ENCODE data around the gene PFKM. TPM values are rescaled to one million over a fixed set of nuclear protein-coding genes. Genes with fewer than 3 reads are reported as not detected.

Gene PFKM
- total RNA-seq, result 10 to 100 TPM; 59.7 to 65.8 TPM

DNA sequence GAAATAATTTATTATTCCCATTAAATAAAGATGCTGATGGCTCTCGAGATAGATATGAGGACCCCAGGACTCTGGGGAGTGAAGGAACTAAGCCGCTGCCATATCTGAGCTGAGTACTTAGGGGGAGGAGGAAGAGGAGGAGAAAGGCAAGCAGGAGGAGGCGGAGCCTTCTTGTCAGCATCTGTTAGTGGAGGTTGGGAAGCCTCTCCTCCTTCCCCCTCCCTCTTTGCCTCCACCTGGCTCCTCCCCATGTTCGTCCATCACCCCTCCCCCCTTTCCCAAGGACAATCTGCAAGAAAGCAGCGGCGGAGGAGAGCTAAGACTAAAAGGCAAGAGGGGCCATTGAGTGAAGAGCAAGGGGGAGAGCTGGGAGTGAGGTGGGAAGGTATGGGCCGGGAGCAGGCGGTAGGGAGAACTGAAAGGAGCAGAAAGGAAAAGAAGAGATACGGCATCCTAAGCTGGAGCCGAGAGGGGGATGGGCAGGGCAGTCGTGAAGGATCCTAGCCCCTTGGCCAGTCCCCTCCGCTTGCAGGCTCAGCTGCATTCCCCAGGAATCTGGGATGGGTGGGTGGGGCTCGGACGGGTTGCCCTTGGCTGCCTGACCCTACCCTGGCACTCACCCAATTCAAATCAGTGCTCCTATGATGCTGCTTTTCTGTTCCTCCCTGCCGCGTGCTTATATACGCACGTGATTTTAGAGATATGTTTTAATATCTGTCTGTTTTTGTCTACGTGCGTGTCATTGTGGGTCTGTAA lies at the start of gene PFKM:
Gene PFKM, plus strand, starts transcription at position 287 of the 756 bp plus-strand sequence. CDS start 3,411 bp downstream, outside the sequence.
- ChIA-PET CTCF (interaction anchor here (0.8 to 1.7 kb wide), 4 partner anchors 9 to 64 kb away, joined by 3 to 6 read pairs (median 5); partner anchors contain the start of gene SENP1), POLR2A (interaction anchor here (1.1 to 1.6 kb wide), 2 partner anchors 9 to 12 kb away, joined by 3 to 4 read pairs; no protein-coding TSS in a partner anchor)
- H3K27me3 Mint-ChIP-seq, result no peaks in the 10 kb centered on the region
- no peaks in the 10 kb centered on the region for H3K9me3 Mint-ChIP-seq
- peaks cover 14% of the 10 kb centered on the region for H3K4me1 Mint-ChIP-seq (ENCODE audit: low read depth)
- TF ChIP-seq, protein P1, sequence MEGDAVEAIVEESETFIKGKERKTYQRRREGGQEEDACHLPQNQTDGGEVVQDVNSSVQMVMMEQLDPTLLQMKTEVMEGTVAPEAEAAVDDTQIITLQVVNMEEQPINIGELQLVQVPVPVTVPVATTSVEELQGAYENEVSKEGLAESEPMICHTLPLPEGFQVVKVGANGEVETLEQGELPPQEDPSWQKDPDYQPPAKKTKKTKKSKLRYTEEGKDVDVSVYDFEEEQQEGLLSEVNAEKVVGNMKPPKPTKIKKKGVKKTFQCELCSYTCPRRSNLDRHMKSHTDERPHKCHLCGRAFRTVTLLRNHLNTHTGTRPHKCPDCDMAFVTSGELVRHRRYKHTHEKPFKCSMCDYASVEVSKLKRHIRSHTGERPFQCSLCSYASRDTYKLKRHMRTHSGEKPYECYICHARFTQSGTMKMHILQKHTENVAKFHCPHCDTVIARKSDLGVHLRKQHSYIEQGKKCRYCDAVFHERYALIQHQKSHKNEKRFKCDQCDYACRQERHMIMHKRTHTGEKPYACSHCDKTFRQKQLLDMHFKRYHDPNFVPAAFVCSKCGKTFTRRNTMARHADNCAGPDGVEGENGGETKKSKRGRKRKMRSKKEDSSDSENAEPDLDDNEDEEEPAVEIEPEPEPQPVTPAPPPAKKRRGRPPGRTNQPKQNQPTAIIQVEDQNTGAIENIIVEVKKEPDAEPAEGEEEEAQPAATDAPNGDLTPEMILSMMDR (IDR thresholded peaks at IDR 0.05), result no peak
- peaks cover 8% of the 10 kb centered on the region for H3K36me3 Mint-ChIP-seq (ENCODE audit: low read depth)
- intact Hi-C loops (cut with micrococcal nuclease), result no loop called here
- ATAC-seq (peak; percentile 100), DNase-seq (peak; percentile 84)
- H3K4me3 Mint-ChIP-seq, result peak within 1 kb of the TSS; percentile 86
- H3K27ac Mint-ChIP-seq, result peak within 1 kb of the TSS; percentile 68

DNA sequence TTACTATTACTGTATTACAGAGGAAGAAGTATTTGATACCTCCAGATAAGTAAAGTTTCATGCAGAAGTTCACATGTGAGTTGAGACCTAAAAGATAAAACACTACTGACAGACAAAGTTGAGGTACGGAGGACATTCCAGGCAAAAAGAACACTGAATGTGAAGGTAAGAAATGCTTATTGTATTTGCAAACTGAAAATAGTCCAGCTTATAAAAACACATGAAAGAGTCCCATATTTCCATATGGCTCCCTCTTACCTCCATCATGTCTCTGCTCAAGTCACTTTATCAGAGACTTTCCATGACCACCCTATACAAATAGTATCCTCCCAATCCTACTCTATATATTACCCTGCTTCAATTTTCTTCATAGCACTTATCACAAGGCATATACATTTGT lies 49.1 kb upstream of the PFKM start:
- no peaks in the 10 kb centered on the region for H3K27me3 Mint-ChIP-seq
- H3K9me3 Mint-ChIP-seq, result no peaks in the 10 kb centered on the region
- H3K36me3 Mint-ChIP-seq (ENCODE audit: low read depth), result peaks cover 33% of the 10 kb centered on the region
- CTCF ChIA-PET, result interaction anchor here (0.6 to 1.6 kb wide), 3 partner anchors 127 to 548 kb away, joined by 3 to 5 read pairs (median 3); no protein-coding TSS in a partner anchor
- no peaks in the 10 kb centered on the region for H3K4me1 Mint-ChIP-seq (ENCODE audit: low read depth)
- ATAC-seq (no peak), DNase-seq (no peak)
- TF ChIP-seq, protein P1 (IDR thresholded peaks at IDR 0.05), result no peak
- H3K4me3 Mint-ChIP-seq, result no peak overlapping the region
- POLR2A ChIA-PET, result no interaction called here
- no peak overlapping the region for H3K27ac Mint-ChIP-seq
- intact Hi-C loops (cut with micrococcal nuclease), result no loop called here

DNA sequence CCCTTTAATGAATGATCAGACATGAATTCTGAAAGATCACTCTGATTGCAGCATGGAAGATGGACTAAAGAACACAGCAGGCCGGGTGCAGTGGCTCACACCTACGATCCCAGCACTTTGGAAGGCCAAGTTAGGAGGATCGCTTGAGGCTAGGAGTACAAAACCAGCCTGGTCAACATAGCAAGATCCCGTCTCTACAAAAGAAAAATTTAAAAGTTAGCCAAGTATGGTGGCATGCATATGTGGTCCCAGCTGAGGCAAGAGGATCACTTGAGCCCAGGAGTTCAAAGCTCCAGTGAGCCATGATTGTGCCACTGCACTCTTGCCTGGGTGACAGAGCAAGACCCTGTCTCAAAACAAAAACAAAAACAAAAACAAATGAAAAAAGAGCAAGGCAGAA lies 48.4 kb upstream of the PFKM start:
- Mint-ChIP-seq H3K4me3 (no peak overlapping the region), H3K36me3 (ENCODE audit: low read depth) (peaks cover 33% of the 10 kb centered on the region), H3K27ac (no peak overlapping the region), H3K9me3 (no peaks in the 10 kb centered on the region), H3K4me1 (ENCODE audit: low read depth) (no peaks in the 10 kb centered on the region), H3K27me3 (no peaks in the 10 kb centered on the region)
- ATAC-seq (no peak), DNase-seq (no peak)
- CTCF ChIA-PET, result interaction anchor here (1.4 to 1.6 kb wide), 2 partner anchors 356 to 548 kb away, joined by 3 to 5 read pairs; no protein-coding TSS in a partner anchor
- POLR2A ChIA-PET, result no interaction called here
- TF ChIP-seq, protein P1 (IDR thresholded peaks at IDR 0.05), result no peak
- intact Hi-C loops (cut with micrococcal nuclease), result no loop called here

DNA sequence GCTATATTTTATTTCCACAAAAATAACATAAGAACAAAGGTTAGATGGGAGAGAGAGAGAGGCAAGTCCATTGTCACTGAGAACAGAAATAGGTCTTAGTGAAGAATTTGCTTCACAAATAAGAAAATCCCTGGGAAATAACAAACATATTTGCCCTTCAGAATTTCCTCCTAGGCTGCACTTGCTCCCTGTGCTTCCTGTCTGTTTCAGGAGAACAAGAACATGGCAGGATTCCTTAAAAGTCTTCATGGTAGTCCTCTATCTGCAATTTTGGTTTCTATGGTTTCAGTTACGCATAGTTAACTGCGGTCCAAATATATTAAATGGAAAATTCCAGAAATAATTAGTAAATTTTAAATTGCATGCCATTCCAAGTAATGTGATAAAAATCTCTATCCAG lies 47.4 kb upstream of the PFKM start:
- Mint-ChIP-seq H3K36me3 (ENCODE audit: low read depth) (peaks cover 31% of the 10 kb centered on the region), H3K27ac (no peak overlapping the region), H3K4me3 (no peak overlapping the region), H3K27me3 (no peaks in the 10 kb centered on the region), H3K4me1 (ENCODE audit: low read depth) (no peaks in the 10 kb centered on the region), H3K9me3 (no peaks in the 10 kb centered on the region)
- POLR2A ChIA-PET, result no interaction called here
- TF ChIP-seq, protein P1 (IDR thresholded peaks at IDR 0.05), result no peak
- DNase-seq (no peak), ATAC-seq (no peak)
- CTCF ChIA-PET, result interaction anchor here (0.9 kb wide), 1 partner anchor 81 kb away, joined by 3 read pairs; no protein-coding TSS in a partner anchor
- intact Hi-C loops (cut with micrococcal nuclease), result no loop called here

DNA sequence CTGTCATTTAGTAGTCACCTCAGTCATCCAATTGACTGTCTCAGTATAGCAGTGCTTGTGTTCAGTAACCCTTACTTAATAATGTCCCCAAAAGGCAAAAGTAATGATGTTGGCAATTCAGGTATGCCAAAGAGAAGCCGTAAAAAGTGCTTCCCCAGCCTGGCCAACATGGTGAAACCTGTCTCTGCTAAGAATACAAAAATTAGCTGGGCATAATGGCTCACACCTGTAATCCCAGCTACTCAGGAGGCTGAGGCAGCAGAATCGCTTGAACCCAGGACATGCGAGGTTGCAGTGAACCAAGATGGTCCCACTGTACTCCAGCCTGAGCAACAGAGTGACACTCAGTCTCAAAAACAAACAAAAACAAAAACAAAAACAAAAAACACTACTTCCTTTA lies 46.9 kb upstream of the PFKM start:
- no peak for DNase-seq
- Mint-ChIP-seq H3K9me3 (no peaks in the 10 kb centered on the region), H3K4me3 (no peak overlapping the region), H3K27me3 (no peaks in the 10 kb centered on the region), H3K27ac (no peak overlapping the region), H3K4me1 (ENCODE audit: low read depth) (no peaks in the 10 kb centered on the region), H3K36me3 (ENCODE audit: low read depth) (peaks cover 32% of the 10 kb centered on the region)
- TF ChIP-seq, protein P1 (IDR thresholded peaks at IDR 0.05), result no peak
- ChIA-PET CTCF (no interaction called here), POLR2A (no interaction called here)
- no peak for ATAC-seq
- intact Hi-C loops (cut with micrococcal nuclease), result no loop called here
